NCI-H524 (cell line): ENCODE data around the gene KPTN.
"Not testable (repeated sequence)": the region's sequence is repeated elsewhere in the genome, so short reads cannot be mapped to it uniquely, and the experiment has no call there.

Experiments used
- DNase-seq, 2 experiments: peaks; one replicate each; lab custom pipeline; 2025; lab: John Stamatoyannopoulos, UW

Gene KPTN

DNA sequence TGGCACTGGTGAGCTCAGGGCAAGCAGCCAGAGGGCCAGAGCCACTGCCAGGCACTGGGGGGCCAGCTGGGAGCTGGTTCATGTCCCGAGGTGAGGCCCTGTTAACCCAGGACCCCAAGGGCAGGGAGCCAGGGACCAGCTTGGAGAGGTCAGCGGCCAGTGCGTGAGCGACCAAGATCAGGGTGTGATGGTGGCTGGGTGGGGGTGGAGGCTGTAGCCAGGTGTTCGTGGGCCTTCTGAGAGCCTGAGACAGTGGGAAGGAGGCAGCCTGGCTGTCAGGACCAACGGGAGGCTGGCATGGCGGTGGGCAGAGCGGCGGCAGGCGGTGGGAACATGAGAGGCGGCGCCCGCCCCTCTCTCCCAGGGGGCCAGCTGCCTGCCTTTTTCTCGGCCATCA, 8.1 kb upstream of the KPTN start:
- DNase-seq, result no peak

DNA sequence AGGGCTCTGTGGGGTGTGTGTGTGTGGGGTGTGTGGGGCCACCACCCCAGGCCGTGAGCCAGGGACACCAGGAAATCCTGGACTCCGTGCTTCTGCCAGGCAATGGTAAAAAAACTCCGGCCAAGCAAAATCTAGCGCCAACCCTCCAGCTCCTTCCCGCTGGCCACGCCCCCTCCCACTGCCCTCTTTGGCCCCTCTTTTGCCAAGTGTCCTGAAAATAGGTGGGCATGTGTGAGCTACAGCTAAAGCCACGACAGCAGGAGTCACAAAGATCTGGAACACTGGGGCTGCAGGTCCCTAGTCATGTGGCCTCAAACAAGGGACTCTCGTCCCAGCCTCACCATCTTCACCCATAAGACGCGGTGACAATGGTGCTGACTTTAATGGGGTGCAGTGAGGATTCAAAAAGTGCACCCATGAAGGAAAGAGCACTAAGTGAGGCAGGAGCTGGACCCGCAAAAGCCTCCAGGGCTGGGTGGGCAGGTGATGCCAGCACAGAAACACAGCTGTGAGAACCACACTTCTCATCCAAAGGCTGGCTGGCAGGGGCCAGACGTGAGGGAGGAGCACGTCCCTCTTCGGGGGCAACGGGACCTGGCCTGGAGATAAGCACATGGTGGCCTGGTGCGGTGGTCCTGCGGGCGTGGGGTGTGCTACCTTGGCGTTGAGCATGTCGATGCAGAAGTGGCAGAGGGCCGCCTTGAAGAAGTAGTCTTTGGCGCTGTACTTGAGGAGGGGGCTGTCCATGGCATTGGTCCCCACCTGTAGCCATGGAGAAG, 7.5 kb upstream of the KPTN start:
- DNase-seq, result no peak

DNA sequence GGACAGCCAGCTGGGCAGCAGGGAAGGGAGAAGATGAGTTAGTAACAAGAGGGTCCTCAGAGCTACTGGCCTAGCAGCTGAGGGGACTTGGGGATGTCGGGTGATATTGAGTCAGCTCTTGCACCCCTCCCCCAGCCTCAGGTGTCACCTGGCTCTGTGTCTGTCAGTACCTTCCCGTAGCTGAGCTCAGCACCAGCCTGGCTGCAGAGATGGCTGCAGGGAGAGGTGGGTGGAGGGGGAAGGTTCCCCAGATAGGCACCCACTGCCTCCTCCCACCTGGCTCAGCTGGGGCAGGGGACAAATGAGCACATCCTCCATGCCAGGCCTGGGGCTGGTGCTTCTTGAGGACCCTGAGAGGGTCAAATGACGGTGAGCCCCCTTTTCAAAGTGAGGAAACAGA, 6.8 kb upstream of the KPTN start:
- DNase-seq, result no peak

DNA sequence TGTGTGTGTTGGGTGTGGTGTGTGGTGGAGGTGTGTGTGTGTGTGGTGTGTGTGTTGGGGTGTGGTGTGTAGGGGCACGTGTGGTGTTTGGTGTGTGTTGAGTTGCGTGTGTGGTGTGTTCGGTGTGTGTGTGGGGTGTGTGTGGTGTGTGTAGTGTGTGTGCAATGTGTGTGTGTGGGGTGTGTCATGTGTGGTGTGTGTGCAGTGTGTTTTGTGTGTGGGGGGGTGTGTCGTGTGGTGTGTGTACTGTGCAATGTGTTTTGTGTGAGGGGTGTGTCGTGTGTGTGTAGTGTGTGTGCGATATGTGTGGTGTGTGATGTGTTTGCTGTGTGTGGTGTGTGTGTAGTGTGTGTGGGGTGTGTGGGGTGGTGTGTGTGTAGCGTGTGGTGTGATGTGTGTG, 6.0 kb upstream of the KPTN start:
- no peak for DNase-seq

DNA sequence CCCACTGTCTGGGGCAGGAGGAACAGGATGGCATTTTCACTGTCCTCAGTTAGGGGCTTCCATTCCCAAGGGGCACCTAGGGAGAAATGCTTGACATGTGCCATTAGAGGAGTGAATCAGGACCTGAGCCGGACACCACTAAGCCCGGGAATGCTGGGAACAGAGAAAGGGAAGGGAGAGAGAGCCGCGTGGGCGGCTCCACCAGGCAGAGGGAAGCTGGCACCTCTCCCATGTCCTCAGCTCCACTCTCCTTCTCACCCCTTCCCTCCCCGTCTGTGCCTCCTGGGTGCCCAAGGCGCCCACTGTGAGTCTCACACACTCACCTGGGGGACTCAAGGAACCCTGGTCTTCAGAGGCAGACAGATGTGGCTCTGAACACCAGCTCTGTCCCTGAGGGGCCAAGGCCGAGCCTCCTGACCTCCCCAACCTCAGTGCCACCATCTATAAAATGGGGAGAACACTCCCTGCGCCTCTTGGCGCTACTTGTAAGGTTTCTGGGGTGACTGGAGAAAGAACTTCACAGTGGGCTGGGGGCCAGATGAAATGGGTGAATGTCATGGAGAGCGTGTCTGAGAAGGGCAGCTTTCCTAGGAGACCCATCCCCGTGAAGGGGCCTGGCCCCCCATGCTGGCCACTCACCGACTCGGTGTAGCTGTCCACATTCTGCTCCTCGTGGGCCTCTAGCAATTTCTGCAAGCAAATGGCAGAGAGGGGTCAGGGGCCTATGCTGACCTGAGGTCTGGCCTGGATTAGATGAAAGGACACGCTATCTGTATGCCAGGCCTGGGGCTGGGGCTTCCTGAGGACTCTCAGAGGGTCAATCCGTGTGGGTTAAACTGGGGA, 5.3 kb upstream of the KPTN start:
- no peak for DNase-seq

DNA sequence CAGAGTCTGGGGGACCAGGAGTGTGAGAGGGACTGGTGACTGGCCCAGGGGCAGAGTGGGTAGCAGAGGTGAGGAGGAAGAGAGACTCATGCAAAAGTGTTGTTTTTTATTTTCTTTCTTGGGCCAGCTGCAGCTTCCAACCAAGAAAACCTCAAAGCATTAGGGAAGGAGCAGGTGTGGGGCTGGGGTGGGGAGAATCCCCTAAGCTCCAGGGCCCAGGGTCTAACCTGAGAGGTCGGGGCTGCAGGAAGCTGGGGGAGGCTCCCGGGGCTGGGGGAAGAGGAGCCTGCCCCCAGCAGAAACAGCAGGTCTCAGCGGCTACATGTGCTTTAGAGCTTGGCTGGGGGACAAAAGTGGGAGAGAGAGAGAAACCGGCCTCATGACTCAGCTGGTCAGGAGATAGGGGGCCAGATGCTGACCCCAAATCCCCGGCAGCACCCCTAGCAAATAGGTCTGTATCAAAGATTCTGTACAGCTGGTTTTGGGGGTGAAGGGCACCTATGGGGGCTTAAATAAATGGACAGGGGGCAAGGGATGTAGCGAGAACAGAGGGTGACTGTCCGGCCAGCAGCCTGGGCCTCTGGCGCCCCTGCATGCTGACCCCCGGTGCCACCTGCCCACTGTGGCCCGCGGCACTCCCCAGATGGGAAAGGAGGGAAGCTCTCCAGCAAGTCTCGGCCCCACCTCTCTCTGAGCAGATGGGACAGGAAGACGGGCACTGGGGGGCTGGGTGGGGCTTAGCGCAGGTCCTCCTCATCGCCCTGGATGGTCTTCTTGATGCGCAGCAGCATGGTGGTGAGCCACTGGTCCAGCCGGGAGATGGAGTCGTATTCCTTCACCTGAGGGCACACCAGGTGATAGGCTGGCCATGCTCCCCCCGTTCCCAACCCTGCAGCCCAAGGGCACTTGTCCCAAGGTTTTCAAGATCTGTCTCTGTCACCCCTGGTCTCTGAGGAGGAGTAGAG, 3.8 kb upstream of the KPTN start:
- DNase-seq, result peak in 1 of 2 experiments; percentile 64

DNA sequence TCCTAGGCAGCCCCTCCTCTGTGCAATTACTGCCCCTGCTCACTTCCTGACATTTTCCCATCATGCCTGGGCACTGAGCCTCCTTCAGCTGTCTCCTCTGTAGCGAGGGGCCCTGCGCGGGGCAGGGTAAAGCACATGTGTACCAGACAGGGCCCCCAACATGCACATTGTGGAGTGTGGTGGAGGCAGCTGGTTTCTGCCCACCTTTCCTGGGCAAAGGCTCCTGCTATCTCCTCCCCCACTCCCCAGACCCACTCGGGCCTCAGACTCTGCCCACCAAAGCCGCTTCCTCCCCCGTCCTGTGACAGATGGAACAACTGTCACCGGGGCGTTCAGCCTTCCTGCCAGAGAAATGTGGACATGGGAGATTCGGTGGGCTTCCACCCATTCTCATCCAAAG, 2.9 kb upstream of the KPTN start:
- DNase-seq, result peak; percentile 61 to 73

DNA sequence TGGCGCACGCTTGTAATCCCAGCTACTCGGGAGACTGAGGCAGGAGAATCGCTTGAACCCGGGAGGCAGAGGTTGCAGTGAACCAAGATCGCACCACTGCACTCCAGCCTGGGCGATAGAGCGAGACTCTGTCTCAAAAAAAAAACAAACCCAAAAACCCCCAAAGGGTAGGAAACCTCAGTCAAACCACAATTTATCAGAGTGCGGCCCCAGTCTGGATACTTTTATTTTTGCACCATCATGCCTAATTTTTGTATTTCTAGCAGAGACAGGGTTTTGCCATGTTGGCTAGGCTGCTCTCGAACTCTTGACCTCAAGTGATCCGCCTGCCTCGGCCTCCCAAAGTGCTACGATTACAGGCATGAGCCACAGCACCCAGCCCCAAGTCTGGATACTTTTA, 2.2 kb upstream of the KPTN start:
- DNase-seq, result not testable (repeated sequence)

DNA sequence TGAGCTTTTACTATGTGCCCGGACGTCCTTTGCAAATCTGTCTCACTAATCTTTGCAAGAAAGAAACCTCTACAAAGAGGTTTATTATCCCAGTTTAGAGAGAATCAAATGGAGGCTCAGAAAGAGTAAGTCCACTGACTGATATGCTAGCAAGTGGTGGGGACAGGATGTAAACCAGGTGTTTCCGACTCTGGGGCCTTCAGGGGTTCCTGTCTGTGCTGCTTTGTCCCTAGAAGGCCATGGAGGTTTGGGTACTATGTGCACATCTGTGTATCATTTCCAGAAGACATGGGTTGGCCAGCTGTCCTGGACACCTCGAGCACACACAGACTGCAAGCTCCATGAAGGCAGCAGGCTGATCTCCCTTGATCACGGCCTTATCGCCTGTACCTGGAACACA, 1.2 kb upstream of the KPTN start:
- DNase-seq, result no peak

DNA sequence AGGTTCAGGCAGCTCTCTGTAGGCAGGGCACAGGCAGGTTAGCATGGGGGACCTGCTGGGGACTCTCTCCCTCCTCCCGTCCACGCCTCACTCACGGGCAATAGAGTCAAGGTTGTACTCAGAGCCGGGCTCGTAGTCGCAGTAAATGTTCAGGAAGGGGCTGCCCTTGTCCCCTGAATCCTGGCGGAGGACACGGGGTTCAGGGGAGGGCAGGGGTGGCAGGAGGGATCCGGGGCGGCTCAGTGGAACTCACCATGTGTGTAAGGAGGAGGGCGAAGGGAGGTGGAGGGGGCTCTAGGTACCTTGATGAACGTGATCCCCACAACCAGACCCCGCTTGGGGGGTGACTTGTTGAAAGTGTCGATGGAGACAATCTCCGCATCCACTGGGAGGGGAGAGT, 819 bp downstream of the KPTN start:
- DNase-seq, result no peak

DNA sequence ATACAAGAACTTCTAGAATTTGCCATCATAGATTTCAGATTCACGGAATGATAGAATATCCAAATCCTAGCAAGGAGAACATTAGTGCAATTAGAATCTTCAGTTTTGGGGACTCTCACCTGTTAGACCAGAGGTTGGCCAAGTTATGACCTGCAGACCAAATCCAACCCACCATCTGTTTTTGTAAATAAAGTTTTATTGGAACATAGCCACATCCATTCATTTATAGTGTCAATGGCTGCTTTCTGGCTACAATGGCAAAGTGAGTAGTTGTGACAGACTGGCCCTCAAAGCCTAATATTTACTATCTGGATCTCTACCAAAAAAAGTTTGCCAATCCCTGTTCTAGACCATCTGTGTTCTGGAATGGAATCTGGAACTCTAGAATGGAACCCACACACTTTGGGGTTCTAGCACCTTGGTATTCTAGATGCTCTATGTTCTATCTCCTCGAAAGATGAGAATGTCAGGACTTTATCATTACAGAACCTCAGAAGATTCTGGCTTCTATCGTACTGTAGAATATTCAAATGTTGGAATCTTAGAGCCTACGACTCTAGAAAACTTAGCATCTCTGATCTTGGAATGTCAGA, 2.5 kb downstream of the KPTN start:
- DNase-seq, result no peak

DNA sequence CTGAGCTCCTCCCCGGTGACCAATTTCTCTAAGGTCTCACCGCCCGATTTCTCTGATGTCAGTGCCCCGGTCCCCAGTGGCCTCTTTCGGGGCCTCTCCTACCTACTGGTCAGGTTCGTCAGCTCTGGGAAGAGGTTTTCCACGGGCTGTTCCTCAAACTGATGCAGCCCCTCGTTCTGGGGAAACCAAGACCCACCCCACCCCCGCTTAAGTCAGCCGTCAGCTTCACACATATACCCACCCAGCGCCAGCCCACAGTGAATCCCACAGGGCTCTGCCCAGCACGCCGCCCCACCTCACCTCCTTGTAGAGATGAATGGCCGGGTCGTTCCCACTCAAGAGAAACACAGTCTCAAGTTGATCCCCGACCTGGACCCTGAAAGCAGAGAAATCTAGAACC, 3.4 kb downstream of the KPTN start:
- DNase-seq, result no peak

DNA sequence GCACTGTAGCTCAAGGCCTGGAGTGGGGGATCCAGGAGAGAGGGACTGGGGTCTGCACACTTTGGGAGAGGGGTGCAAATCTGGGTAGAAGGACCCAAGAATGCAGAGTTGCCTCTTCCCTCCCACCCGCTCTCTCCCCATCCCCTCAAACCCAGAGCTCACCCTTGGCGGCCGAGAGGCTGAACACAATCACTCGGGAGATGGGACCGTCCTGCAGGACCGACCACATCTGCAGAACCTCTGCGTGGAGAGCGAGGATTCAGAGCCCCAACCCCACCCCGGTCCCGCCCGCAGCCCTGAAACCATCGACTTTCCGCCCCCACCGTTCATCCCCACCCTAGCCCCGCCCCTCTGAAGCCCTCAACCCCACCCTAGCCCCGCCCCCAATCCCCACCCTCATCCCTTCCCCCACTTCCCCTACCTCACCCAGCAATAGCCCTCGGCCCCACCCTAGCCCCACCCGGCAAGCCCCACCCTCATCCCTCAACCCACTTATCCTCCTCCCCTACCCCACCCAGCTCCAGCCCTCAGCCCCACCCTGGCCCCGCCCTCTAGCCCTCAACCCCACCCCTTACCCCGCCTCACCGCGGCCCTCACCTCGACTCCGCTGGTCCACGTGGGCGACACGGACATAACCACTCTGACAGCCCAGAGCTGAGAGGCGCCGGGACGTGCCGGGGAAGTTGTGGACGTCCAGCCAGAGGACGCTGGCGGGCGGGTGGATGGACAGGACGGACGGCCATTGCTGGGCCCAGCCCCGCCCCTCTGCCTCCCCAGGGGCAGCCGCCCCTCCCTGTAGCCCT, 4.1 kb downstream of the KPTN start:
- DNase-seq, result no peak

DNA sequence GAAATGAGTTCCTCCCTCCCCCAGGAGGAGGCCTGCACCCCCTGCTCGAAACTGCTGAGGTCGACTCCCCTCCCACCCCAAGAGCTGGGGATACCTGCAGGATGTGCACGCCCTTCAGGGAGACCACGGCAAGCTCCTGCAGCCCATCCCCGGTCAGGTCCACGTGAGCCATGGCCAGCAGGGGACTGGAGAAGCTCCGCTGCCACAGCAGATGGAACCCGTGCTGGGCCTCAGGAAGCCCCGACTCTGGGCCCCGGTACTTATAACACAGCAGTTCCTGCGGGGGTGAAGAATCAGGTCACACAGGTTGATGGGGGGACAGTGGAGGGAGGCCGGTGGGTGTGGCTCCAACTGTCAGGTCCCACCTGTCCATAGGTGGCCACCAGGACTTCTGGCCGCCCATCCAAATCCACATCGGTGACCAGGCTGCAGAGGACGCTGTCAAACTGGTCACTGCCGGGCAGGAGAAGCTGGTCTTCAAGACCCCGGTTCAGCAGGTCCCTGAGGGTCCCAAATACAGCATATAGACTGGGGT, 7.5 kb downstream of the KPTN start:
- no peak for DNase-seq

DNA sequence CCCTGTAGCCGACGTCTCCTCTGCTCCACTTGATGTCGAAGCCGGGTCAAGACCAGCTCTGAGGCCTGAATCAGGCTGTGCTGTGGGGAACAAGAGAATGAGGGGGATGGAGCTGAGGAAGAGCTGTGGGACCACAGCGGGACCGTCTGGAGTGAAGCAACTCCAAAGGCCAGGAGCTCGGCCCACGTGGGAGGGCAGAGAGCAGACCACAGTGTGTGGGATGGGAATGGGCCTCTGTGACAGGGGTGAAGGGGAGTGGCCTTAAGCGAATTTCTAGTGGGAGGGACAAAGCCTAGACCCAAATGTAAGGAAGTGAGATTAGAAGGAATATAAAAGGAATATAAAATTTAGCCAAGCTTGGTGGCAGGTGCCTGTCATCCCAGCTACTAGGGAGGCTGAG, 8.6 kb downstream of the KPTN start:
- DNase-seq, result no peak

DNA sequence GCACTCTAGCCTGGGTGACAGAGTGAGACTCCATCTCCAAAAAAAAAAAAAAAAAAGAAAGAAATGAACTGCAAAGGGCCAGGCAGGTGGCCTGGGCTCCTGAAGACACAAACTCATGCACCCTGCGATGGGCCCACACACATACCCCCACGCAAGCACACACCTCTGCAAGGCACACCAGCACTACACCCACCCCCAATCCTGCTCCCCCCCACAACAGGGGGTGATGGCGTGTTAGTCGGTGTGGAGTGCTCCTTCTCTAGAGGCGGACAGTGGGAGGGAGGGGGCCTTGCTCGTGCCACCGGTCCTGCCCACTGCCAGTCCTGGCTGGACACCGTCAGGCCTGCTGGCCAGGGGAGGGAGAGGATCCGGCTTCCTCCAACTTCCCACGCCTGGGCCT, 10.7 kb downstream of the KPTN start:
- DNase-seq, result no peak

DNA sequence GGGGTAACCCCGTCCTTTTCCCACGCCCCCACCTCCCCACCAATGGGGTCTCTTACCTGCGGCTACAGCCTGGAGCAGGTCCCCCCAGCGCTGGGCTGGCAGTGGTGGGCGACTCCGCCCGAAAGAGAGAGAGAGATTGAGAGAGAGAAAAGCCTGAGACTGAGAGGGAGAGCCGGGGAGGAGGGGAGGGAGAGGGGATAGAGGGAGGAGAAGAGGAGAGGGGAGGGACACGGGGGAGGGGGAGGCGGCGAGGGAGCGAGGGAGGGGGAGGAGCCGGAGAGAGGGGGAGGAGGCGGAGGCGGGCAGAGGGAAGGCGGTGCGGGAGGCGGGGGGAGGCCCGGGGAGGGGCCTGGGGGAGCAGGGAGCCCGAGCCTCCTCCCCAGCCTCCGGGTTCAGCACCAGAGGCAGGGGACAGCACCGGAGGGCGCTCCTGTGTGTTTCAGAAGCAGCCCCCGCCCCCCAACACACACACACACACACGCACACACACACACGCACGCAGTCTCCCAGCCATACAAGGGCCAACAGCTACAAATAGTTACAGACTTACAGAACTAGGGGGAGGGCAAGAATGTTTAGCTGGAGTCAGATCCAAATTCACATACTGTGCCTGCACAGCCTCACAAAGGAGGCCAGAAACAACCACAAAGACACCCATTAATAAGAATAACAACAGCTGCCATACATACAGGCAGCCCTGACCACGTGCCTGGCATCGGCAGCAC, 12.1 kb downstream of the KPTN start, which contains the start of gene SLC8A2:
TSS of gene SLC8A2 (minus strand) at position 161 of the 725 bp plus-strand sequence. CDS start 5,490 bp downstream, outside the sequence.
- peak; percentile 74 to 77 for DNase-seq

DNA sequence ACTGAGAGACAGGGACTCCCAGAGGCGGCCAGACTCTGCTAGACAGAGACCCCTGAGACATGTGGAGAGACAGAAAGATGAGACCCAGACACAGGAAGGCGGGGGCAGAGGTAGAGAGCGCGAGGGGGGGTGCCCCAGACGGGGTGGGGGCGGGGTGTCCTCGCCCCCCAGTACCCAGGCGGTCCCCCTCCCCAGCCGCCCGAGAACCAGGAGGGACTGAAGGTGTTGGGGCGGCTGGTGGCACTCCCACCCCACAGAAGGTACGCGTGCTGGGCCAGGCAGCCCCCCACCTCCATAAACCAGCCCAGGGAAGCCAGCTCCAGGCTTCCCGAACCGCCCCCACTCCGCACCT, 12.7 kb downstream of the KPTN start:
- DNase-seq, result no peak

DNA sequence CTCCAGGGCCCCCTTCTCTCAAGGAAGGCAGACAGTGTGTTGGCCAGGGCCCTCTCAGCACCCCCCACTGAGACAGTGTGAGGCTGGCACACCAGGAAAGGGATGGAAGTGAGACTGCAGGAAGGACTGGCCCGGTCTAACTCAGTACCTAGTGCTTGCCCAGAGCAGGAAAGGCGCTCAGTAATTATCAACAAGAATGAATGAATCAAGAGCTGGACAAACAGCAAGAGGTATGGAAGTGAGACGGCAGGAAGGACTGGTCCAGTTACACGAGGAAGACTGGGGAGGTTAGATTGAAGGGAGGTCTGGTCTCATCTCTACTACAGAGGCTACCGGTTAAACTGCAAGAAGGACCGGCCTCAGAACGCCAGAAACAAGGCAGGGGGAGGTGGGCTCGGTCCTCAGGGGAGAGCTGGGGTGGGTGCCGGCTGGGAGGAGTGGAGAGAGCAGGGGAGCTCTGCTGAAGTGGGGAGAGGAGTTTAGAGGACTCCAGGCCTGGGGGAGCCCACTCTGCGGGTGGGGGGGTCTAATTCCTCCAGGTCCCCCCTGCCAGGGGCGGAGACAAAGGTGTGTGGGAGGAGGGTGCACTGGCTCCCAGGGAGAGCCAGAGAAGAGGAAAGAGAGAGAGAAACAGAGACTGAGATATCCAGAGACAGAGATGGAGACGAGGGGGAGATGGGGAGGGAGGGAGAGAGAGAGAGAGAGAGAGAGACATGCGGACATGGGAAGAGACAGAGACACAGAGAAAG, 13.4 kb downstream of the KPTN start:
- no peak for DNase-seq
